Aorta (tissue), 5 donors: ENCODE measurements around the gene NLGN3. TPM values are rescaled to one million over a fixed set of nuclear protein-coding genes. Genes with fewer than 3 reads are reported as not detected.
"Not testable (repeated sequence)": the region's sequence is repeated elsewhere in the genome, so short reads cannot be mapped to it uniquely, and the experiment has no call there.

Experiments used
- ATAC-seq: fragments of 200-7000 bp; cut with Tn5 transposase; one replicate; pipeline ENCODE4 v1.9.1; 2022; ENCODE audit warnings: moderate library complexity; ENCODE audit not compliant: low FRiP score
- DNase-seq, 2 donors: peaks; one replicate each; pipeline ENCODE4 v3.0.0-alpha.2; 2020
- H3K27ac ChIP-seq, 2 donors: one replicate each; pipeline ENCODE4 v1.5.1; 2013; ENCODE audit warnings: low read length in 2 of 2, mild to moderate bottlenecking in 2 of 2, moderate library complexity in 2 of 2, control low read depth in 1 of 2, inconsistent platforms in 1 of 2, low read depth in 1 of 2
- H3K27me3 ChIP-seq, 2 donors: one replicate each; pipeline ENCODE4 v1.6.1; 2013; ENCODE audit warnings: control low read depth in 1 of 2, low read length in 1 of 2, mild to moderate bottlenecking in 1 of 2, moderate library complexity in 1 of 2; ENCODE audit not compliant: insufficient read depth in 2 of 2, control insufficient read depth in 1 of 2
- H3K36me3 ChIP-seq, 2 donors: one replicate each; pipeline ENCODE4 v1.6.1; 2013; ENCODE audit warnings: control low read depth in 1 of 2, low read length in 1 of 2, mild to moderate bottlenecking in 1 of 2; ENCODE audit not compliant: insufficient read depth in 2 of 2, control insufficient read depth in 1 of 2
- H3K4me1 ChIP-seq, 2 donors: one replicate each; pipeline ENCODE4 v1.6.1; 2013; ENCODE audit warnings: low read length in 2 of 2, control low read depth in 1 of 2, mild to moderate bottlenecking in 1 of 2, moderate library complexity in 1 of 2; ENCODE audit not compliant: insufficient read depth in 2 of 2, control insufficient read depth in 1 of 2
- H3K4me3 ChIP-seq, 2 donors: one replicate each; pipeline ENCODE4 v1.5.1; 2013; ENCODE audit warnings: low read length in 2 of 2, control low read depth in 1 of 2, mild to moderate bottlenecking in 1 of 2
- H3K9me3 ChIP-seq: one replicate; pipeline ENCODE4 v1.6.1; 2013; ENCODE audit warnings: mild to moderate bottlenecking, low read length; ENCODE audit not compliant: control insufficient read depth
- WGBS, 2 donors: extraction: QIAGEN DNeasy Blood & Tissue Kit; methylation state at CpG; one replicate each; pipeline ENCODE4 v1.1.7; 2013; 5-methylcytosine and 5-hydroxymethylcytosine counted together
- intact Hi-C, 2 donors: fragments of 100-400 bp; cut with DNase I; formaldehyde crosslinking; loops; one replicate each; pipeline versions ENCODE4 v1.14.2 to v1.15.0; 2022
- polyA plus RNA-seq, 2 donors: library from polyadenylated mRNA; stranded (reverse); fragments of 200-250 nt; gene quantifications; one replicate each; pipeline ENCODE4 v1.2.3, GENCODE V29; 2013
- total RNA-seq, 2 donors: library from RNA; stranded (reverse); fragmentation: NEBNext Ultra II Directional; extraction: Animal tissue kit (Norgen Biotek cat#: 25700); gene quantifications; one replicate each; pipeline ENCODE4 v1.2.1, GENCODE V29; 2021
- donor health status: healthy with polysubstance abuse.
- donor health status: Bipolar disorder and iron deficiency.
- donor health status: DM: no; HTN: no; CAD: no.
- donor health status: DM: no; HTN: no; CAD: no.
- donor health status: DM: yes; HTN: yes; CAD: no.

Gene NLGN3
- total and polyA plus RNA-seq, 4 donors, result 0.63 to 4.5 (median 1.3) TPM

DNA sequence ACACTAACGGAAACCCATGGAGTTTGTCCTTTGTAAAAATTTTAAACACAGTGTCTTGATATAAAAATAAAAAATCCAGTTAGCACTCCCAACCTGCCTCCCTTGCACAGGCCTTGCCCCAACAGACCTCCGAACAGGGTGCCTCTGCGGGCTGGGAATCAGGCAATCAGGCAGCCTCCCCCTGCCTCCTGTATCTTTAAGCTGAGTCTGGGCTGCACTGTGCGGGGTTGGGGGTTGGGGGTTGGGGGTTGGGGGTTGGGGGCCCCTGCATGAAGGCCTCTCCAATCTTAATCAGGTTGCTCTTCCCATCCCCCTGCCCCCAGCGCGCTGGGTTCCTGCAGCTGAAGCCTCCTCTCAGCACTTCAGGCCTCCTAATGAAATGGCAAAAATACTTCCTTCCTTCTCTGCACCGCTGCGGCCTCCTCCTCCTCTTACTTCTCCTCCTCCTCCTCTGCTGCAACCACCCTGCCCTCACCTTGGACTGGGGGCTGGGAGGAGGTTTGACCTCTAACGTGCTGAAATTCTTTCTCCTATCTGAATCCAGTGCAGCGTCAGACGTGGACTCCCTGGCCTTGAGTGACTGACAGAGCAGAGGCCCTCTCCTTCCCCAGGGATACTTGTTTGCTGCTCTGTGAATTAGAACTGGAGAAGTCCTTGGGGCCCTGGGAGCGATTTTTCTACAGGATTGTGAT, 26.6 kb downstream of the NLGN3 start:
- Histone ChIP-seq H3K4me3 (no peak overlapping the region), H3K27ac (no peak overlapping the region), H3K9me3 (no peaks in the 10 kb centered on the region), H3K4me1 (no peaks in the 10 kb centered on the region), H3K27me3 (no peaks in the 10 kb centered on the region), H3K36me3 (no peaks in the 10 kb centered on the region)
- no peak for ATAC-seq
- no peak for DNase-seq
- intact Hi-C loops, result loop anchor here in 1 of 2 donors (10.0 kb wide), 1 partner anchor 406 kb away; no protein-coding TSS in a partner anchor
- WGBS, 2 donors, result 46 to 57% methylated on average over 12 of the region's 12 CpGs

DNA sequence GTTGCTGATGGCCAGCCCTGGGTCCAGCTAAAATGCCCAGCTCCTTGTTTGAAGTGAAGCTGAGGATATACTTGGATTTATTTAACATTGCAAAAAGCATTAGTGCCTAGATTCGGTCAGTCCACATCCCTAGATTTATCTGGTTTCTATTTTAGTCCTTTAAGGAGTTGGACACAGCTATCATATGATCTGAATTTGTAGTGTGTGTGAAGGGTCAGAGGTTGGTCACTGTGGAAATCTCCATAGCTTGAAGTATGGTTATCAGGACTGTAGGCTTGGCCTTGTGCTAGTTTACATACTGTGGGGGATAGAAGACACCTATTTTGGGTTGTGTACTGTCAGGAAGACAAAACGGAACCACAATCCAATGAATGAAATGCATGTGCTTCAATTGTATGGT, 28.8 kb downstream of the NLGN3 start:
- Histone ChIP-seq H3K4me1 (no peaks in the 10 kb centered on the region), H3K4me3 (no peak overlapping the region), H3K27ac (no peak overlapping the region), H3K27me3 (no peaks in the 10 kb centered on the region), H3K9me3 (no peaks in the 10 kb centered on the region), H3K36me3 (no peaks in the 10 kb centered on the region)
- intact Hi-C loops, result loop anchor here in 1 of 2 donors (10.0 kb wide), 1 partner anchor 409 kb away; no protein-coding TSS in a partner anchor
- WGBS, 2 donors, result 48 to 63% methylated on average over 2 of the region's 2 CpGs
- no peak for DNase-seq
- ATAC-seq, result no peak

DNA sequence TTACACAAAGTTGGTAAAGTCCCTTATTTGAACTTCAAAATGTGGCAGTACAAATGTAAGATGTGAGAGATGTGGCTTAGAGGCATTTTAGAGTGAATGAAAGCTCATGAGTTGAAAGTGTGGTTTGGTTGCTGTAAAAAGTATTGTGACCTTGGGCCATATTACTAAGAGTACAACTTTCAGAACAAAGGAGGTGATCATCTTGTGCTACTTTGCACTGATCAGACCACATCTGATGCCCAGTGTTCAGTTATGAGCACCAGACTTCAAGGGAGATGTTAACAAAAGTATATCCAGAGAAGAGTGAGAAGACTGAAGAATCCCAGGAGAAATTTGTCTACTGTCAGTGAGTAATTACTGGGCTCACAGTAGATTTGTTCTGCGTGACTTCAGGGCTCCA, 30.2 kb downstream of the NLGN3 start:
- intact Hi-C loops, result loop anchor here in 1 of 2 donors (5.0 to 10.0 kb wide), 2 partner anchors 202 to 410 kb away; no protein-coding TSS in a partner anchor
- no peaks in the 10 kb centered on the region for H3K27me3 ChIP-seq
- no peak for ATAC-seq
- WGBS, 2 donors, result 85 to 86% methylated on average over 1 of the region's 1 CpG
- H3K4me1 ChIP-seq, result no peaks in the 10 kb centered on the region
- DNase-seq, result no peak
- H3K27ac ChIP-seq, result no peak overlapping the region
- no peak overlapping the region for H3K4me3 ChIP-seq
- no peaks in the 10 kb centered on the region for H3K36me3 ChIP-seq
- H3K9me3 ChIP-seq, result no peaks in the 10 kb centered on the region

DNA sequence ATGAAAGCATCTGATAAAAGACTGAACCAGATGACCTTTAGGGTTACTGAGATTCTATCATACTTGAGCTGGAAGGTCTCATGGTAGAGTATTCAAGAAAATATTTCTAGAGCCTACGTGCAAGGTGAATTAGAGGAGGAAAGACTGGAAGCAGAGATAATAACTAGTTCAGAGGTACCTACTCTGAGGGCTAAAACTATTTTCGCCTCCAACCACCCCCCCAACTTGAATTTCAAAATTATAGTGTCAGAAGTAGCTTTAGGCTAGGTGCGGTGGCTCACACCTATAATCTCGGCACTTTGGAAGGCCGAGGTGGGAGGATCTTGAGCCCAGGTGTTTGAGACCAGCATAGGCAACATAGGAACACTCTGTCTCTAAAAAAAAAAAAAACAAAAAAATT, 30.9 kb downstream of the NLGN3 start:
- no peak for ATAC-seq

DNA sequence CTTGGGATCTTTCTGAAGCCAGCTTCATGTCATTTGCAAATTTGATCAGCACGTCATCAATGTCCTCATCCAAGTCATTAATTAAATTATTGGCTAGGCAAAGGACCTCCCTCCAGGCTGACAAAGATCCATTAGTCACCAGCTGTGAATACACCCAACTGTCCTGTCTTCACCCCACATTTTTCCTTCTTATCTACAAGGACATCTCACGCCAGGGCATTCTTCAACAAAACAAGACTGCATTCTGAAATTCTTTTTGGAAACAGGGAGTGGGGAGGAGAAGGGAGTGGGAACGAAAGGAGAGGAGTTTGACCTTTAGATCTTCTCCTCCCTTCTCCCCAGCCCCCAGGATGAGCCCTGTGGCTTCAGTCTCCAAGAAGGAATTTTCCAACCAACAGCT, 32.7 kb downstream of the NLGN3 start:
- ATAC-seq, result no peak

More for the DNA sequence above, 30.9 kb downstream of the NLGN3 start:
- intact Hi-C loops, result loop anchor here in 1 of 2 donors (5.0 to 10.0 kb wide), 2 partner anchors 203 to 411 kb away; no protein-coding TSS in a partner anchor
- H3K4me3 ChIP-seq, result no peak overlapping the region
- no peaks in the 10 kb centered on the region for H3K27me3 ChIP-seq
- H3K36me3 ChIP-seq, result no peaks in the 10 kb centered on the region
- no peak overlapping the region for H3K27ac ChIP-seq
- no peak for DNase-seq
- no peaks in the 10 kb centered on the region for H3K4me1 ChIP-seq
- no peaks in the 10 kb centered on the region for H3K9me3 ChIP-seq
- WGBS, 2 donors, result 77 to 92% methylated on average over 5 of the region's 5 CpGs

DNA sequence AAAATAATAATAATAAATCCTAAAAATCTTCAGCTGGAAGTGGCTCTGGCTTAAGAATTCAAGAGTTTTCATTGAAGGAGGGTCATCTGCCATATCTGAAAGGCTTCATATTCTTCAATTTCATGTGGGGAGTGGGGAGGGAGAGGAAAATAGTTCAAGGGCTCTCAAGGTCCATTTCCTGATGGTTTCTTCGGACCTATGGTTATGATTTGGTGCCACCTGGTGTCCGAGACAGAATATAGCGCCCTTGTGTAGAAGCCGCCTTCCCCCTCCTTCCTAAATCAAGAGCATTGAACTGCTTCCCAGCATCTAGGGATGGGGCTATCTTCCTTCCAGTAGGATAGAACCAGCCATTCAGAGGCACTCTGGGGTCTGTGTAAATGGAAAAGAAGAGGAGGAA, 34.3 kb downstream of the NLGN3 start:
- Histone ChIP-seq H3K36me3 (no peaks in the 10 kb centered on the region), H3K4me3 (no peak overlapping the region), H3K27ac (no peak overlapping the region), H3K4me1 (no peaks in the 10 kb centered on the region), H3K9me3 (no peaks in the 10 kb centered on the region), H3K27me3 (no peaks in the 10 kb centered on the region)
- DNase-seq (no peak), ATAC-seq (no peak)
- intact Hi-C loops, result loop anchor here in 1 of 2 donors (5.0 to 10.0 kb wide), 2 partner anchors 207 to 414 kb away; no protein-coding TSS in a partner anchor
- 1% methylated on average over 4 of the region's 4 CpGs for WGBS, 2 donors

More for the DNA sequence above, 32.7 kb downstream of the NLGN3 start:
- H3K27ac ChIP-seq, result no peak overlapping the region
- intact Hi-C loops, result loop anchor here in 1 of 2 donors (5.0 to 10.0 kb wide), 2 partner anchors 205 to 413 kb away; no protein-coding TSS in a partner anchor
- H3K36me3 ChIP-seq, result no peaks in the 10 kb centered on the region
- no peaks in the 10 kb centered on the region for H3K4me1 ChIP-seq
- no peak overlapping the region for H3K4me3 ChIP-seq
- H3K27me3 ChIP-seq, result no peaks in the 10 kb centered on the region
- DNase-seq, result no peak
- WGBS, 2 donors, result 57 to 71% methylated on average over 3 of the region's 3 CpGs
- no peaks in the 10 kb centered on the region for H3K9me3 ChIP-seq

DNA sequence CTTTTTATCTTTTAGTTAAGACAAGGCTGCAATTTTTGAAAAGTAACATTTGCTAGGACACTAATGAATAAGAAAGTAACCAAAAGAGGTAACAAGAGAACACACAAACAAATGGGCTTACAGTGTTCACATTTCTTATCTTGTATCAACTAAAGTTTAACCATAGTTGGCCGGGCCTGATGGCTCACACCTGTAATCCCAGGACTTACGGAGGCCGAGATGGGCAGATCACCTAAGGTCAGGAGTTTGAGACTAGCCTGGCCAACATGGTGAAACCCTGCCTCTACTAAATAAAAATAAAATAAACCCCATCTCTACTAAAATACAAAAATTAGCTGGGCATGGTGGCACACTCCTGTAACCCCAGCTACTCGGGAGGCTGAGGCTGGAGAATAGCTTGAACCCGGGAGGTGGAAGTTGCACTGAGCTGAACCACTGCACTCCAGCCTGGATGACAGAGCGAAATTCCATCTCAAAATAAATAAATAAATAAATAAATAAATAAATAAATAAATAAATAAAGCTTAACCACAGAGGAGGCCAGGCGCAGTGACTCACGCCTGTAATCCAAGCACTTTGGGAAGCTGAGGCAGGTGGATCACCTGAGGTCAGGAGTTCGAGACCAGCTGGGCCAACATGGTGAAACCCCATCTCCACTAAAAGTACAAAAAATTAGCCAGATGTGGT, 36.1 kb downstream of the NLGN3 start:
- not testable (repeated sequence) for H3K9me3 ChIP-seq, H3K27ac ChIP-seq, H3K4me3 ChIP-seq, DNase-seq, H3K36me3 ChIP-seq, ATAC-seq, H3K27me3 ChIP-seq, H3K4me1 ChIP-seq
- intact Hi-C loops, result loop anchor here in 1 of 2 donors (5.0 to 10.0 kb wide), 2 partner anchors 184 to 208 kb away; partner anchors contain the start of gene TAF1
- 82 to 87% methylated on average over 9 of the region's 9 CpGs for WGBS, 2 donors

DNA sequence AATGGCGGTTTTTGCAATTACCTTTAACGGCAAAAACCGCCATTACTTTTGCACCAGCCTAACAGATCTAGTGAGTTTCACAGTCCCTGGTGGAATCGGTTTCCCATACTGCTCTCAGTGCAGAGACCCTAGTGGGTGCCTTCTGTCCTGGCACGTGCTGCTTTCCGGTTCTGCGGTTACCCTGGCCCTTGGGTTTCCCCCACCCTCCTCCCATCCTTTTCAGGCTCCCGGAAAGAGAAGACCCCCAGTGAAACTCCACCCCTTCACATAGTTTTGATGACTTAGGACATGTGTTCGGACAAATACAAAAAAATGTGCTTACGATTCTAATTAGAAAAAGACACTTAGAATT, 36.9 kb downstream of the NLGN3 start:
- peak overlapping the region; percentile 21 to 69 for H3K4me3 ChIP-seq
- no peaks in the 10 kb centered on the region for H3K9me3 ChIP-seq
- no peaks in the 10 kb centered on the region for H3K36me3 ChIP-seq
- intact Hi-C loops, result loop anchor here in 1 of 2 donors (5.0 to 10.0 kb wide), 2 partner anchors 183 to 209 kb away; partner anchors contain the start of gene TAF1
- ATAC-seq (no peak), DNase-seq (no peak)
- peak overlapping the region in 1 of 2 donors; percentile 71 for H3K27ac ChIP-seq
- WGBS, 2 donors, result 3 to 37% methylated on average over 10 of the region's 10 CpGs
- no peaks in the 10 kb centered on the region for H3K4me1 ChIP-seq
- no peaks in the 10 kb centered on the region for H3K27me3 ChIP-seq
